Colonic mucosa (tissue), 4 donors: ENCODE data around the gene CYTH3. TPM values are rescaled to one million over a fixed set of nuclear protein-coding genes. Genes with fewer than 3 reads are reported as not detected.

Source experiments
- DNase-seq: peaks from one replicate; pipeline ENCODE4 v3.0.0-alpha.2; 2020
- H3K27ac ChIP-seq: fragments of 200-600 bp; one replicate; pipeline ENCODE4 v1.8.0; 2021
- H3K27me3 ChIP-seq: fragments of 200-600 bp; one replicate; pipeline ENCODE4 v1.8.0; 2021
- H3K36me3 ChIP-seq: fragments of 200-600 bp; one replicate; pipeline ENCODE4 v1.8.0; 2021
- H3K4me1 ChIP-seq: fragments of 200-600 bp; one replicate; pipeline ENCODE4 v1.8.0; 2021; ENCODE audit warnings: mild to moderate bottlenecking
- H3K4me3 ChIP-seq: fragments of 200-600 bp; one replicate; pipeline ENCODE4 v1.8.0; 2021
- H3K9ac ChIP-seq, 2 donors: one replicate each; pipeline ENCODE4 v1.7.0; 2013; ENCODE audit warnings: control low read depth in 2 of 2, low read depth in 2 of 2, low read length in 2 of 2
- H3K9me3 ChIP-seq: fragments of 200-600 bp; one replicate; pipeline ENCODE4 v1.8.0; 2021
- CTCF ChIP-seq: fragments of 200-600 bp; IDR thresholded peaks from one replicate; pipeline ENCODE4 v1.8.0; 2022; ENCODE audit warnings: antibody characterized with exemption, mild to moderate bottlenecking
- intact Hi-C: fragments of 100-400 bp; cut with DNase I; formaldehyde crosslinking; loops from one replicate; pipeline ENCODE4 v1.14.1; 2022
- total RNA-seq, 2 donors: library from RNA; stranded (reverse); fragmentation: NEBNext Ultra II Directional in 1 of 2; extraction: Animal tissue kit (Norgen Biotek cat#: 25700) in 1 of 2; gene quantifications; one replicate each; pipeline ENCODE4 v1.2.1, GENCODE V29; 2021
- donor health status: healthy.
- donor health status: DM: no; HTN: no; CAD: no.
- donor health status: DM: no; HTN: no; CAD: no.

CYTH3 gene
- total RNA-seq, 2 donors from 2014 or later = 9.1 to 11.3 TPM

- no peak for DNase-seq
- Histone ChIP-seq H3K4me3 (no peak overlapping the region), H3K4me1 (no peaks in the 10 kb centered on the region), H3K27ac (no peak overlapping the region), H3K27me3 (no peaks in the 10 kb centered on the region), H3K36me3 (no peaks in the 10 kb centered on the region), H3K9ac (no peak overlapping the region), H3K9me3 (no peaks in the 10 kb centered on the region)
- intact Hi-C loops = no loop called here
- no peak for TF ChIP-seq CTCF
Observed at GRCh38 chr7:6162331-6162620, 110.1 kb downstream of the CYTH3 start.

GRCh38 chr7:6161463-6162330, 110.7 kb downstream of the CYTH3 start:
- Histone ChIP-seq H3K4me1 (no peaks in the 10 kb centered on the region), H3K9ac (no peak overlapping the region), H3K36me3 (no peaks in the 10 kb centered on the region), H3K27me3 (no peaks in the 10 kb centered on the region), H3K27ac (no peak overlapping the region), H3K4me3 (no peak overlapping the region), H3K9me3 (no peaks in the 10 kb centered on the region)
- no peak for DNase-seq
- TF ChIP-seq CTCF = no peak
- intact Hi-C loops = no loop called here

GRCh38 chr7:6160191-6160623, 112.2 kb downstream of the CYTH3 start:
- Histone ChIP-seq H3K27ac (no peak overlapping the region), H3K9ac (no peak overlapping the region), H3K4me3 (no peak overlapping the region), H3K9me3 (no peaks in the 10 kb centered on the region), H3K36me3 (no peaks in the 10 kb centered on the region), H3K27me3 (no peaks in the 10 kb centered on the region), H3K4me1 (no peaks in the 10 kb centered on the region)
- peak; percentile 40 for TF ChIP-seq CTCF
- intact Hi-C loops = no loop called here
- peak; percentile 35 for DNase-seq

GRCh38 chr7:6159524-6160031, 112.8 kb downstream of the CYTH3 start:
- no peak overlapping the region for H3K27ac ChIP-seq
- H3K36me3 ChIP-seq = no peaks in the 10 kb centered on the region
- no peaks in the 10 kb centered on the region for H3K27me3 ChIP-seq
- no peak for TF ChIP-seq CTCF
- intact Hi-C loops = loop anchor here (5.0 kb wide), 1 partner anchor 163 kb away; no protein-coding TSS in a partner anchor
- no peaks in the 10 kb centered on the region for H3K4me1 ChIP-seq
- H3K9ac ChIP-seq = no peak overlapping the region
- no peak overlapping the region for H3K4me3 ChIP-seq
- DNase-seq = no peak
- H3K9me3 ChIP-seq = no peaks in the 10 kb centered on the region

GRCh38 chr7:6159097-6159483, 113.3 kb downstream of the CYTH3 start:
- intact Hi-C loops = loop anchor here (5.0 kb wide), 1 partner anchor 163 kb away; no protein-coding TSS in a partner anchor
- H3K27ac ChIP-seq = no peak overlapping the region
- H3K9ac ChIP-seq = no peak overlapping the region
- no peak for TF ChIP-seq CTCF
- no peaks in the 10 kb centered on the region for H3K4me1 ChIP-seq
- no peaks in the 10 kb centered on the region for H3K27me3 ChIP-seq
- H3K4me3 ChIP-seq = no peak overlapping the region
- H3K9me3 ChIP-seq = no peaks in the 10 kb centered on the region
- DNase-seq = no peak
- H3K36me3 ChIP-seq = no peaks in the 10 kb centered on the region
